ENCODE measurements around the gene MAPK14.
"Not testable (repeated sequence)": the region's sequence is repeated elsewhere in the genome, so short reads cannot be mapped to it uniquely, and the experiment has no call there.

Gene MAPK14

GRCh38 chr6:36027501-36028087 is at the start of gene MAPK14:
Gene MAPK14, plus strand, starts transcription at chr6:36027808. Its CDS starts 350 bp downstream, at chr6:36028158.
- peak; percentile 95 for DNase-seq (ENCODE audit: low read depth)

GRCh38 chr6:35980126-35980525 is 47.5 kb upstream of the MAPK14 start:
- not testable (repeated sequence) for DNase-seq (ENCODE audit: low read depth)

- no peak for DNase-seq (ENCODE audit: low read depth)
These were observed 46.5 kb upstream of the MAPK14 start for GRCh38 chr6:35980991-35981645.

GRCh38 chr6:35984701-35985100 is 42.9 kb upstream of the MAPK14 start:
- DNase-seq (ENCODE audit: low read depth): no peak

- not testable (repeated sequence) for DNase-seq (ENCODE audit: low read depth)
These were observed 39.6 kb upstream of the MAPK14 start for GRCh38 chr6:35988047-35988446.

GRCh38 chr6:35993150-35993549 is 34.5 kb upstream of the MAPK14 start:
- DNase-seq (ENCODE audit: low read depth): no peak

GRCh38 chr6:36000451-36000850 is 27.2 kb upstream of the MAPK14 start:
- no peak for DNase-seq (ENCODE audit: low read depth)

- DNase-seq (ENCODE audit: low read depth): no peak
These were observed 11.9 kb upstream of the MAPK14 start for GRCh38 chr6:36015666-36016065.

GRCh38 chr6:36018339-36018738 is 9.3 kb upstream of the MAPK14 start:
- DNase-seq (ENCODE audit: low read depth): no peak

- no peak for DNase-seq (ENCODE audit: low read depth)
These were observed 8.4 kb upstream of the MAPK14 start for GRCh38 chr6:36019167-36019566.

- DNase-seq (ENCODE audit: low read depth): no peak
These were observed 7.5 kb upstream of the MAPK14 start for GRCh38 chr6:36020154-36020553.

- DNase-seq (ENCODE audit: low read depth): no peak
These were observed 3.4 kb upstream of the MAPK14 start, which contains the start of gene SLC26A8 for GRCh38 chr6:36023996-36024795. Gene SLC26A8, minus strand, starts transcription at chr6:36024641. Its CDS starts 4,934 bp downstream, at chr6:36019707.

GRCh38 chr6:36025260-36025931 is 2.2 kb upstream of the MAPK14 start:
- DNase-seq (ENCODE audit: low read depth): no peak

- no peak for DNase-seq (ENCODE audit: low read depth)
These were observed 1.7 kb upstream of the MAPK14 start for GRCh38 chr6:36025932-36026327.

GRCh38 chr6:36028088-36028876 is 674 bp downstream of the MAPK14 start:
- no peak for DNase-seq (ENCODE audit: low read depth)

- peak; percentile 63 for DNase-seq (ENCODE audit: low read depth)
These were observed 1.3 kb downstream of the MAPK14 start for GRCh38 chr6:36028877-36029324.

GRCh38 chr6:36029464-36029863 is 1.9 kb downstream of the MAPK14 start:
- DNase-seq (ENCODE audit: low read depth): no peak

GRCh38 chr6:36032261-36032660 is 4.7 kb downstream of the MAPK14 start:
- no peak for DNase-seq (ENCODE audit: low read depth)

- not testable (repeated sequence) for DNase-seq (ENCODE audit: low read depth)
These were observed 5.5 kb downstream of the MAPK14 start for GRCh38 chr6:36033144-36033543.

- no peak for DNase-seq (ENCODE audit: low read depth)
These were observed 6.3 kb downstream of the MAPK14 start for GRCh38 chr6:36033935-36034334.

GRCh38 chr6:36034441-36034840 is 6.8 kb downstream of the MAPK14 start:
- no peak for DNase-seq (ENCODE audit: low read depth)

GRCh38 chr6:36035225-36035624 is 7.6 kb downstream of the MAPK14 start:
- DNase-seq (ENCODE audit: low read depth): no peak
